GM12878 (cell line): ENCODE data around the gene SLC29A2. TPM values are rescaled to one million over a fixed set of nuclear protein-coding genes. Genes with fewer than 3 reads are reported as not detected.

Experiments
- ATAC-seq: fragments of 200-7000 bp; cut with Tn5 transposase; 3 replicates; pipeline ENCODE4 v1.9.1; 2020; ENCODE audit warnings: mild to moderate bottlenecking, moderate library complexity
- BruUV-seq: library from RNA; stranded (reverse); fragments of 400-500 nt; replicated peaks from 2 replicates; lab custom pipeline; 2021; lab: Mats Ljungman, UMichigan
- CTCF ChIA-PET: fragments of 300-600 bp; sonication (Branson Sonifier 250); formaldehyde crosslinking; extraction: SDS; loops from one replicate; lab custom pipeline; 2021; ENCODE audit warnings: inconsistent platforms; lab: Yijun Ruan, JAX
- POLR2A ChIA-PET: fragments of 350-600 bp; formaldehyde crosslinking; extraction: SDS; loops from one replicate; lab custom pipeline; 2021; ENCODE audit warnings: inconsistent platforms; lab: Charles Lee
- RAD21 ChIA-PET: fragments of 300-600 bp; sonication (Branson Sonifier 250); formaldehyde crosslinking; loops from one replicate; lab custom pipeline; 2023; ENCODE audit warnings: antibody characterized with exemption; ENCODE audit not compliant: unreplicated experiment; lab: Charles Lee
- SMC1A ChIA-PET: fragments of 300-600 bp; sonication (Branson Sonifier 250); formaldehyde crosslinking; loops from one replicate; lab custom pipeline; 2023; ENCODE audit not compliant: unreplicated experiment, uncharacterized antibody; lab: Charles Lee
- DNase-seq: peaks from one replicate; pipeline ENCODE4 v3.0.0-alpha.2; 2011; ENCODE audit warnings: low read depth, low spot score
- FAIRE-seq: peaks from 3 replicates; lab custom pipeline; 2011; peaks lifted over from hg19 to GRCh38; lab: Jason Lieb, UNC
- H2AFZ ChIP-seq: 2 replicates; pipeline ENCODE4 v1.6.0; 2011; ENCODE audit warnings: low read depth, low read length, control low read depth; ENCODE audit not compliant: control insufficient read depth
- H3K27ac ChIP-seq: 2 replicates; pipeline ENCODE4 v1.5.1; 2011; ENCODE audit warnings: control low read depth; ENCODE audit not compliant: control insufficient read depth, insufficient read depth
- H3K27me3 ChIP-seq, 2 experiments: replicated peaks in 1 of 2; 2 replicates each; pipeline versions ENCODE4 v1.6.0 to v1.6.1; 2011; ENCODE audit warnings: low read length in 1 of 2; ENCODE audit not compliant: control insufficient read depth in 2 of 2, insufficient read depth in 2 of 2
- H3K36me3 ChIP-seq, 2 experiments: 2 replicates each; pipeline ENCODE4 v1.5.1; 2011; ENCODE audit warnings: low read length in 1 of 2; ENCODE audit not compliant: control insufficient read depth in 2 of 2, insufficient read depth in 2 of 2
- H3K4me1 ChIP-seq: 2 replicates; pipeline ENCODE4 v1.6.1; 2011; ENCODE audit warnings: mild to moderate bottlenecking, low read length, moderate library complexity, mixed read lengths; ENCODE audit not compliant: control insufficient read depth, insufficient read depth
- H3K4me2 ChIP-seq: 2 replicates; pipeline ENCODE4 v1.6.0; 2011; ENCODE audit warnings: control low read depth; ENCODE audit not compliant: control insufficient read depth, insufficient read depth
- H3K4me3 ChIP-seq: fragments of 200-600 bp; sonication (generic); 2 replicates; pipeline ENCODE4 v1.5.1; 2016
- H3K79me2 ChIP-seq: 2 replicates; pipeline ENCODE4 v1.6.0; 2011; ENCODE audit warnings: low read length; ENCODE audit not compliant: control insufficient read depth, insufficient read depth
- H3K9ac ChIP-seq: 2 replicates; pipeline ENCODE4 v1.8.0; 2011; ENCODE audit warnings: low read length, control low read depth, mixed read lengths; ENCODE audit not compliant: control insufficient read depth, insufficient read depth
- H3K9me3 ChIP-seq: replicated peaks from 3 replicates; pipeline ENCODE4 v1.5.1; 2011; ENCODE audit warnings: mild to moderate bottlenecking, low read length; ENCODE audit not compliant: control insufficient read depth, insufficient read depth
- H4K20me1 ChIP-seq: 2 replicates; pipeline ENCODE4 v1.6.0; 2011; ENCODE audit not compliant: control insufficient read depth, insufficient read depth
- ATF7 ChIP-seq: fragments of 450-650 bp; IDR thresholded peaks from 2 replicates; pipeline ENCODE4 v1.6.1; 2016; ENCODE audit warnings: low read depth, mild to moderate bottlenecking
- BMI1 ChIP-seq: fragments of 450-650 bp; IDR thresholded peaks from 2 replicates; pipeline ENCODE4 v1.6.1; 2016; ENCODE audit warnings: mild to moderate bottlenecking, moderate library complexity, borderline replicate concordance
- CUX1 ChIP-seq: IDR thresholded peaks from 2 replicates; pipeline ENCODE4 v1.6.1; 2012; ENCODE audit warnings: improper control_type of control experiment, low read depth, low read length; ENCODE audit not compliant: insufficient replicate concordance
- ESRRA ChIP-seq: IDR thresholded peaks from 2 replicates; pipeline ENCODE4 v1.6.1; 2012; ENCODE audit warnings: mild to moderate bottlenecking, low read length, improper control_type of control experiment
- FOXM1 ChIP-seq: IDR thresholded peaks from 2 replicates; pipeline ENCODE4 v1.6.1; 2012; ENCODE audit warnings: low read depth, mild to moderate bottlenecking, inconsistent platforms, low read length, moderate library complexity
- GATAD2B ChIP-seq: fragments of 450-650 bp; conservative IDR thresholded peaks from 2 replicates; pipeline ENCODE4 v1.6.1; 2017; ENCODE audit warnings: low read depth, mild to moderate bottlenecking, moderate library complexity
- HDAC2 ChIP-seq: fragments of 200-600 bp; sonication (generic); IDR thresholded peaks from 2 replicates; pipeline ENCODE4 v1.6.1; 2017
- HDGF ChIP-seq: fragments of 450-650 bp; IDR thresholded peaks from 2 replicates; pipeline ENCODE4 v1.6.1; 2016; ENCODE audit warnings: antibody characterized with exemption
- MYB ChIP-seq: fragments of 150-350 bp; IDR thresholded peaks from 2 replicates; pipeline ENCODE4 v1.6.1; 2014; ENCODE audit warnings: mild to moderate bottlenecking, low read depth, low read length, borderline replicate concordance
- POU2F2 ChIP-seq: IDR thresholded peaks from 3 replicates; pipeline ENCODE4 v1.6.1; 2011; ENCODE audit warnings: low read depth, mild to moderate bottlenecking, low read length, borderline replicate concordance
- SIN3A ChIP-seq: IDR thresholded peaks from 2 replicates; pipeline ENCODE4 v1.6.1; 2012; ENCODE audit warnings: low read depth, low read length, improper control_type of control experiment
- SREBF2 ChIP-seq: IDR thresholded peaks from 2 replicates; pipeline ENCODE4 v1.6.1; 2012; ENCODE audit warnings: mild to moderate bottlenecking, low read length
- STAT3 ChIP-seq: IDR thresholded peaks from 2 replicates; pipeline ENCODE4 v1.6.1; 2011; ENCODE audit warnings: low read depth, low read length, improper control_type of control experiment
- TCF3 ChIP-seq: IDR thresholded peaks from 2 replicates; pipeline ENCODE4 v1.6.1; 2012; ENCODE audit warnings: low read depth, mild to moderate bottlenecking, low read length, borderline replicate concordance; ENCODE audit not compliant: insufficient read depth
- YBX1 ChIP-seq: fragments of 450-650 bp; IDR thresholded peaks from 2 replicates; pipeline ENCODE4 v1.6.1; 2016; ENCODE audit warnings: antibody characterized with exemption
- WGBS: methylation state at CpG from one replicate; pipeline ENCODE4 v1.1.6; 2016; ENCODE audit warnings: low lambda C conversion rate; ENCODE audit not compliant: insufficient replicate concordance, insufficient coverage; ENCODE audit errors: missing lambda C conversion rate; 5-methylcytosine and 5-hydroxymethylcytosine counted together
- in situ Hi-C: fragments of 300-500 bp; cut with MboI; formaldehyde crosslinking; loops from 9 replicates; pipeline ENCODE4 v1.14.3; 2018; ENCODE audit warnings: mixed read lengths
- intact Hi-C: fragments of 100-400 bp; cut with micrococcal nuclease; formaldehyde crosslinking; loops from one replicate; pipeline ENCODE4 v1.14.2; 2022; ENCODE audit not compliant: unreplicated experiment
- polyA plus RNA-seq, 11 experiments: library from polyadenylated mRNA; depleted of rRNA in 4 of 11; unstranded in 6 of 11; stranded (reverse) in 5 of 11; fragments of >200 nt; fragmentation: Nextera tagmentation in 4 of 11; fragmentation: Illumina TruSeq in 1 of 11; extraction: Ambion mirVana in 4 of 11; extraction: Trizol in 1 of 11; gene quantifications; 1 replicate in 1 of 11; 2 replicates in 10 of 11; pipeline versions ENCODE4 v1.2.1 to v1.2.3, GENCODE V29; 2011 to 2016; ENCODE audit warnings: inconsistent platforms in 2 of 11, missing spikeins in 2 of 11, low read depth in 1 of 11
- total RNA-seq, 4 experiments: library from RNA; depleted of rRNA in 3 of 4; stranded (reverse); fragments of >200 nt in 3 of 4; fragmentation: Illumina TruSeq in 1 of 4; extraction: Trizol in 1 of 4; gene quantifications; 2 replicates each; pipeline versions ENCODE4 v1.2.1 to v1.2.3, GENCODE V29; 2013 to 2021
- TF ChIP-seq, protein P1 (sequence below): fragments of 450-650 bp; IDR thresholded peaks from 2 replicates; pipeline ENCODE4 v1.6.1; 2017; ENCODE audit warnings: borderline replicate concordance
- TF ChIP-seq, protein P2 (sequence below): fragments of 450-650 bp; IDR thresholded peaks from 2 replicates; pipeline ENCODE4 v1.6.1; 2017; ENCODE audit warnings: mild to moderate bottlenecking, low read depth, inconsistent platforms; ENCODE audit not compliant: poor library complexity, severe bottlenecking

The SLC29A2 gene
- total and polyA plus RNA-seq, 10 of the 15 experiments (the other 5 are each of a cell fraction or from before 2014, with no cell fraction given), result 0.27 to 7.5 (median 2.2) TPM

DNA sequence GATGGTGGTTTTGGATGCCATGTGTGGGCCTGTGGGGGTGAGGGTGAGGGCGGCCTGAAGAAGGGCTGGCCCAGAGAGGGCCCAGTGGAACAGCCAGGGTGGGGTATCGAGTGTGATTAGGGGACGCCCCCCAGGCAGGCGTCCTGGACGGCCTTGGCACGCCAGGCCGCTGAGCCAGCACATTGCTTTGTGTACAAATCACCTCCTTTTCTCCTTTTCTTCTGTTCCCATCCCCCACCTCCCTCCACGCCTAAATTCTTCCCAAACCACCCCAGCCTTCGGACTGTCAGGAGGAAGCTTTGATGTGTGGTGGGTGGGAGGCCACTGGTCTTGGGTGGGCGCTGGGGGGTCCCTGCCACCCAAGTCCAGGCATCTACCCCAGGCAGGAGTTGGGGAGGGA, 46.9 kb downstream of the SLC29A2 start:
- H2AFZ ChIP-seq, result no peak overlapping the region
- H3K4me1 ChIP-seq, result peaks cover 10% of the 10 kb centered on the region; the same call in 1 of the 2 replicates
- no peak for FAIRE-seq
- H3K27me3 ChIP-seq, result no peaks in the 10 kb centered on the region; a peak in 1 of 4 replicates
- DNase-seq, result no peak
- intact Hi-C loops, result no loop called here
- no TSS peak for BruUV-seq
- H3K9ac ChIP-seq, result no peak overlapping the region
- TF ChIP-seq POU2F2 (no peak), ATF7 (no peak), HDGF (no peak), SIN3A (no peak), TCF3 (no peak), STAT3 (no peak), CUX1 (no peak), MYB (no peak), GATAD2B (no peak), ESRRA (no peak), YBX1 (no peak), FOXM1 (no peak), HDAC2 (no peak), SREBF2 (no peak), BMI1 (no peak)
- TF ChIP-seq, protein P1, sequence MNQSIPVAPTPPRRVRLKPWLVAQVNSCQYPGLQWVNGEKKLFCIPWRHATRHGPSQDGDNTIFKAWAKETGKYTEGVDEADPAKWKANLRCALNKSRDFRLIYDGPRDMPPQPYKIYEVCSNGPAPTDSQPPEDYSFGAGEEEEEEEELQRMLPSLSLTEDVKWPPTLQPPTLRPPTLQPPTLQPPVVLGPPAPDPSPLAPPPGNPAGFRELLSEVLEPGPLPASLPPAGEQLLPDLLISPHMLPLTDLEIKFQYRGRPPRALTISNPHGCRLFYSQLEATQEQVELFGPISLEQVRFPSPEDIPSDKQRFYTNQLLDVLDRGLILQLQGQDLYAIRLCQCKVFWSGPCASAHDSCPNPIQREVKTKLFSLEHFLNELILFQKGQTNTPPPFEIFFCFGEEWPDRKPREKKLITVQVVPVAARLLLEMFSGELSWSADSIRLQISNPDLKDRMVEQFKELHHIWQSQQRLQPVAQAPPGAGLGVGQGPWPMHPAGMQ, result no peak
- TF ChIP-seq, protein P2, sequence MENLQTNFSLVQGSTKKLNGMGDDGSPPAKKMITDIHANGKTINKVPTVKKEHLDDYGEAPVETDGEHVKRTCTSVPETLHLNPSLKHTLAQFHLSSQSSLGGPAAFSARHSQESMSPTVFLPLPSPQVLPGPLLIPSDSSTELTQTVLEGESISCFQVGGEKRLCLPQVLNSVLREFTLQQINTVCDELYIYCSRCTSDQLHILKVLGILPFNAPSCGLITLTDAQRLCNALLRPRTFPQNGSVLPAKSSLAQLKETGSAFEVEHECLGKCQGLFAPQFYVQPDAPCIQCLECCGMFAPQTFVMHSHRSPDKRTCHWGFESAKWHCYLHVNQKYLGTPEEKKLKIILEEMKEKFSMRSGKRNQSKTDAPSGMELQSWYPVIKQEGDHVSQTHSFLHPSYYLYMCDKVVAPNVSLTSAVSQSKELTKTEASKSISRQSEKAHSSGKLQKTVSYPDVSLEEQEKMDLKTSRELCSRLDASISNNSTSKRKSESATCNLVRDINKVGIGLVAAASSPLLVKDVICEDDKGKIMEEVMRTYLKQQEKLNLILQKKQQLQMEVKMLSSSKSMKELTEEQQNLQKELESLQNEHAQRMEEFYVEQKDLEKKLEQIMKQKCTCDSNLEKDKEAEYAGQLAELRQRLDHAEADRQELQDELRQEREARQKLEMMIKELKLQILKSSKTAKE, result no peak
- TF ChIP-seq, all 136 proteins: peak for 0
- ChIA-PET POLR2A (no interaction called here), SMC1A (interaction anchor here (3.4 kb wide), 1 partner anchor 13 kb away, joined by 12 read pairs; no protein-coding TSS in a partner anchor), CTCF (interaction anchor here (3.8 kb wide), 1 partner anchor 13 kb away, joined by 34 read pairs; no protein-coding TSS in a partner anchor), RAD21 (interaction anchor here (1.0 kb wide), 1 partner anchor 11 kb away, joined by 3 read pairs; no protein-coding TSS in a partner anchor)
- no peak for ATAC-seq
- in situ Hi-C loops, result no loop called here
- H3K9me3 ChIP-seq, result no peaks in the 10 kb centered on the region; the same call in 2 of the 3 replicates
- WGBS, result 42% methylated on average over 10 of the region's 10 CpGs
- H3K4me2 ChIP-seq, result no peak overlapping the region
- no peaks in the 10 kb centered on the region for H4K20me1 ChIP-seq
- H3K36me3 ChIP-seq, result no peaks in the 10 kb centered on the region
- no peak overlapping the region for H3K4me3 ChIP-seq
- H3K79me2 ChIP-seq, result no peaks in the 10 kb centered on the region
- no peak overlapping the region for H3K27ac ChIP-seq
